Hematopoietic multipotent progenitor cell treated with erythropoietin and hydrocortisone succinate and interleukin-3 and kit ligand, for 6 days (in vitro differentiated cells): Measurements from ENCODE around the gene PIK3C2B.

Experiments used
- DNase-seq: peaks from one replicate; pipeline ENCODE4 v3.0.0-alpha.2; 2015

The PIK3C2B gene

GRCh38 chr1:204478921-204479320 is 15.7 kb downstream of the PIK3C2B start:
- no peak for DNase-seq

GRCh38 chr1:204478172-204478899 is 16.3 kb downstream of the PIK3C2B start:
- no peak for DNase-seq

- no peak for DNase-seq
These were observed 17.4 kb downstream of the PIK3C2B start for GRCh38 chr1:204477036-204477740.

GRCh38 chr1:204476563-204476962 is 18.0 kb downstream of the PIK3C2B start:
- no peak for DNase-seq

GRCh38 chr1:204475656-204476432 is 18.8 kb downstream of the PIK3C2B start:
- no peak for DNase-seq

GRCh38 chr1:204473400-204473965 is 21.1 kb downstream of the PIK3C2B start:
- no peak for DNase-seq

- no peak for DNase-seq
These were observed 21.9 kb downstream of the PIK3C2B start for GRCh38 chr1:204472660-204473059.

- DNase-seq: no peak
These were observed 22.9 kb downstream of the PIK3C2B start for GRCh38 chr1:204471687-204472086.

GRCh38 chr1:204469304-204469703 is 25.3 kb downstream of the PIK3C2B start:
- no peak for DNase-seq

GRCh38 chr1:204468766-204469302 is 25.8 kb downstream of the PIK3C2B start:
- no peak for DNase-seq

- no peak for DNase-seq
These were observed 26.4 kb downstream of the PIK3C2B start for GRCh38 chr1:204468206-204468605.

GRCh38 chr1:204466416-204467405 is 27.9 kb downstream of the PIK3C2B start:
- no peak for DNase-seq

- DNase-seq: peak; percentile 66
These were observed 28.8 kb downstream of the PIK3C2B start for GRCh38 chr1:204465546-204466415.

- no peak for DNase-seq
These were observed 29.9 kb downstream of the PIK3C2B start for GRCh38 chr1:204464701-204465100.

- no peak for DNase-seq
These were observed 30.4 kb downstream of the PIK3C2B start for GRCh38 chr1:204464187-204464631.

- no peak for DNase-seq
These were observed 31.2 kb downstream of the PIK3C2B start for GRCh38 chr1:204463125-204464060.

GRCh38 chr1:204462229-204462561 is 32.4 kb downstream of the PIK3C2B start:
- DNase-seq: no peak

- DNase-seq: peak; percentile 76
These were observed 33.0 kb downstream of the PIK3C2B start for GRCh38 chr1:204461331-204462228.
